A549 treated with RU486 at 1 μM for 4 hours (cell line): ENCODE measurements around the gene PRLH. TPM values are rescaled to one million over a fixed set of nuclear protein-coding genes. Genes with fewer than 3 reads are reported as not detected.

Experiments used
- total RNA-seq: library from RNA; stranded (reverse); fragments of 200-300 nt; extraction: Qiagen RNA extraction; gene quantifications from 5 replicates; pipeline ENCODE4 v1.2.3, GENCODE V29; 2022; ENCODE audit warnings: low read depth

Gene PRLH
- total RNA-seq: not detected in 5 replicates

GRCh38 chr2:237566401-237567235 is at the start of gene PRLH:
PRLH (plus strand) TSS chr2:237566574; CDS start chr2:237566574, 0 bp downstream.

GRCh38 chr2:237590272-237591140 is 24.1 kb downstream of the PRLH start, which contains the start of gene RAB17:
RAB17 (minus strand) TSS chr2:237590734; CDS start chr2:237586154, 4,580 bp downstream.

Other genes starting within 250 kb of the PRLH start
- 0.03 to 0.18 TPM (median 0.09 TPM) in 5 replicates for gene COL6A3, start 152.4 kb upstream of the PRLH start, total RNA-seq
- gene MLPH, start 79.3 kb upstream of the PRLH start, total RNA-seq: 189 to 291 TPM (median 256 TPM) in 5 replicates
- gene RAB17, start 24.2 kb downstream of the PRLH start, total RNA-seq: 0.15 to 1.1 TPM (median 0.34 TPM) in 5 replicates
- 66.8 to 106 TPM (median 89.5 TPM) in 5 replicates for gene LRRFIP1, start 61.0 kb downstream of the PRLH start, total RNA-seq
- 0.14 to 0.33 TPM (median 0.18 TPM) in 5 replicates for gene RBM44, start 232.2 kb downstream of the PRLH start, total RNA-seq